SK-N-SH treated with all-trans-retinoic acid at 6 μM for 48 hours (cell line): Measurements from ENCODE around the gene TMUB2.

Source experiments
- ATAC-seq: fragments of 200-7000 bp; cut with Tn5 transposase; 3 replicates; pipeline ENCODE4 v1.9.1; 2020; ENCODE audit warnings: mild to moderate bottlenecking, moderate library complexity
- ARNTL ChIP-seq: fragments of 450-650 bp; formaldehyde crosslinking; IDR thresholded peaks from 2 replicates; pipeline ENCODE4 v1.5.0; 2020; ENCODE audit warnings: low read depth, mild to moderate bottlenecking, moderate library complexity, borderline replicate concordance
- CSDC2 ChIP-seq: fragments of 250-450 bp; sonication (Bioruptor Pico); IDR thresholded peaks from 2 replicates; pipeline ENCODE4 v1.5.0; 2020; ENCODE audit warnings: mild to moderate bottlenecking, moderate library complexity
- ESRRG ChIP-seq: fragments of 250-450 bp; sonication (Bioruptor Pico); IDR thresholded peaks from 2 replicates; pipeline ENCODE4 v1.6.1; 2021; ENCODE audit warnings: mild to moderate bottlenecking
- GLIS3 ChIP-seq: fragments of 250-450 bp; sonication (Bioruptor Pico); IDR thresholded peaks from 2 replicates; pipeline ENCODE4 v1.5.0; 2020; ENCODE audit warnings: mild to moderate bottlenecking, moderate library complexity
- ISL1 ChIP-seq: fragments of 250-450 bp; sonication (Bioruptor Pico); IDR thresholded peaks from 2 replicates; pipeline ENCODE4 v2.1.2; 2022; ENCODE audit warnings: mild to moderate bottlenecking, moderate library complexity
- OSR1 ChIP-seq: fragments of 250-450 bp; sonication (Bioruptor Pico); IDR thresholded peaks from 2 replicates; pipeline ENCODE4 v1.8.0; 2022; ENCODE audit warnings: moderate library complexity, mild to moderate bottlenecking, inconsistent platforms
- RARB ChIP-seq: fragments of 250-450 bp; sonication (Bioruptor Pico); IDR thresholded peaks from 2 replicates; pipeline ENCODE4 v1.8.0; 2021; ENCODE audit warnings: mild to moderate bottlenecking, moderate library complexity
- SNAI2 ChIP-seq: fragments of 250-450 bp; sonication (Bioruptor Pico); IDR thresholded peaks from 2 replicates; pipeline ENCODE4 v1.5.0; 2020; ENCODE audit warnings: mild to moderate bottlenecking, moderate library complexity
- TOX ChIP-seq: fragments of 250-450 bp; sonication (Bioruptor Pico); IDR thresholded peaks from 2 replicates; pipeline ENCODE4 v1.8.0; 2021; ENCODE audit warnings: mild to moderate bottlenecking, moderate library complexity, borderline replicate concordance
- ZC3H10 ChIP-seq: fragments of 250-450 bp; sonication (Bioruptor Pico); IDR thresholded peaks from 2 replicates; pipeline ENCODE4 v1.5.1; 2021; ENCODE audit warnings: mild to moderate bottlenecking, moderate library complexity
- ZFP3 ChIP-seq: fragments of 250-450 bp; sonication (Bioruptor Pico); IDR thresholded peaks from 2 replicates; pipeline ENCODE4 v1.5.0; 2020; ENCODE audit warnings: mild to moderate bottlenecking, moderate library complexity
- ZFP30 ChIP-seq: fragments of 450-650 bp; formaldehyde crosslinking; IDR thresholded peaks from 2 replicates; pipeline ENCODE4 v1.5.0; 2022; ENCODE audit warnings: mild to moderate bottlenecking, moderate library complexity
- ZNF565 ChIP-seq: fragments of 450-650 bp; formaldehyde crosslinking; conservative IDR thresholded peaks from 2 replicates; pipeline ENCODE4 v1.5.0; 2020; ENCODE audit warnings: low read depth, mild to moderate bottlenecking, moderate library complexity
- ZNF70 ChIP-seq: fragments of 450-650 bp; formaldehyde crosslinking; IDR thresholded peaks from 2 replicates; pipeline ENCODE4 v1.5.0; 2020; ENCODE audit warnings: mild to moderate bottlenecking, moderate library complexity
- TF ChIP-seq, protein P1 (sequence below): fragments of 250-450 bp; sonication (Bioruptor Pico); IDR thresholded peaks from 2 replicates; pipeline ENCODE4 v1.8.0; 2020; ENCODE audit warnings: mild to moderate bottlenecking, moderate library complexity, borderline replicate concordance
- TF ChIP-seq, protein P2 (sequence below): fragments of 250-450 bp; sonication (Bioruptor Pico); IDR thresholded peaks from 2 replicates; pipeline ENCODE4 v1.5.1; 2020; ENCODE audit warnings: low read depth, mild to moderate bottlenecking, moderate library complexity
- TF ChIP-seq, protein P3 (sequence below): fragments of 250-450 bp; sonication (Bioruptor Pico); IDR thresholded peaks from 2 replicates; pipeline ENCODE4 v1.8.0; 2021; ENCODE audit warnings: low read depth, mild to moderate bottlenecking, moderate library complexity, borderline replicate concordance
- TF ChIP-seq, protein P4 (sequence below): fragments of 250-450 bp; sonication (Bioruptor Pico); IDR thresholded peaks from 2 replicates; pipeline ENCODE4 v1.5.0; 2020; ENCODE audit warnings: mild to moderate bottlenecking, moderate library complexity

TMUB2 gene

DNA sequence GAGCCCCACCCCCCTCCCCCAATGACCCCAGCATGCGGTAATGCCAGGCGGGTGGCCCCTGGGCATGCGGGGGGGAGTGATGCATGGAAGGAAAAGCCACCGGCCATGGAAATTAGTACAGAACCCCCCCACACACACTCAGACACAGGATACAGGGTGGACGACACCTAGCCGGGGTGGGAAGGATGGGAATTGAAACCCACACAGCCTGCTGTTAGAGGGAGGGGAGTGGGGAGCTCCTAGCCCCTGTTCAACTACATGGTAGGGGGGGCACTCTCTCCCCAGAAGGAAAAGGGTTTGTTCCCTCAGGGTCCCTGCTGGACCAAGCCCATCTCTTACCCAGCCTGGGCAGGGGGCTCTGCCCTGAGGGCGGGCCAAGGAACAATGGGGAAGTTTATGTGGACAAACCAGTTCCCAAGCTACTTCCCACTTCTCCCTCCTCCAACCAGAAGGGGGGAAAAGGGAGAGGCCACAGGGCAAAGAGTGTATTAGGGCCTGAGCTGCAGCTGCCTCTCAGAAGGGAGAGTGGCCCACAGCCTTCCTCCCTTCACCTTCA is 5.2 kb downstream of the TMUB2 start (continued):
- TF ChIP-seq, protein P1, sequence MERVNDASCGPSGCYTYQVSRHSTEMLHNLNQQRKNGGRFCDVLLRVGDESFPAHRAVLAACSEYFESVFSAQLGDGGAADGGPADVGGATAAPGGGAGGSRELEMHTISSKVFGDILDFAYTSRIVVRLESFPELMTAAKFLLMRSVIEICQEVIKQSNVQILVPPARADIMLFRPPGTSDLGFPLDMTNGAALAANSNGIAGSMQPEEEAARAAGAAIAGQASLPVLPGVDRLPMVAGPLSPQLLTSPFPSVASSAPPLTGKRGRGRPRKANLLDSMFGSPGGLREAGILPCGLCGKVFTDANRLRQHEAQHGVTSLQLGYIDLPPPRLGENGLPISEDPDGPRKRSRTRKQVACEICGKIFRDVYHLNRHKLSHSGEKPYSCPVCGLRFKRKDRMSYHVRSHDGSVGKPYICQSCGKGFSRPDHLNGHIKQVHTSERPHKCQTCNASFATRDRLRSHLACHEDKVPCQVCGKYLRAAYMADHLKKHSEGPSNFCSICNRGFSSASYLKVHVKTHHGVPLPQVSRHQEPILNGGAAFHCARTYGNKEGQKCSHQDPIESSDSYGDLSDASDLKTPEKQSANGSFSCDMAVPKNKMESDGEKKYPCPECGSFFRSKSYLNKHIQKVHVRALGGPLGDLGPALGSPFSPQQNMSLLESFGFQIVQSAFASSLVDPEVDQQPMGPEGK = no peak
- TF ChIP-seq, all 23 proteins: peak for 0

DNA sequence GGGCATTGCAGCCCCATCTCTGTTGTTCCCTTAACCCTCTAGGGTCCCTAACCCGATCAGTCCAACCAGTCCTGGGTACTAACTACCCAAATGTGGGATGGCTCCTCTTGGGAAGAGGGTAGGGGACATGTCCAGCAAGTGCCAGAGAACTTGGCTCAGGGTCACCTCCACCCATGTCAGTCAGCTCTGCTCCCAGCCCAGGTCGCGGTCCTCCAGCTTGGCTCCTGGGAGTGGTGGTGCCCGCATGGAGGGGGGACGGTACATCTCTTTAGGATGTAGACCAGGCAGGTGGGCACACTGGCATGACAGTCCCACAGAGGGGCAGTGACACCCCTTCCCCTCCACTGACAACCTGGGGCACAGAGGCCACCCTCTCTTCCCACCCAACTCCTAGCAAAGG is 6.0 kb downstream of the TMUB2 start:
- TF ChIP-seq RARB = no peak
- TF ChIP-seq, protein P2, sequence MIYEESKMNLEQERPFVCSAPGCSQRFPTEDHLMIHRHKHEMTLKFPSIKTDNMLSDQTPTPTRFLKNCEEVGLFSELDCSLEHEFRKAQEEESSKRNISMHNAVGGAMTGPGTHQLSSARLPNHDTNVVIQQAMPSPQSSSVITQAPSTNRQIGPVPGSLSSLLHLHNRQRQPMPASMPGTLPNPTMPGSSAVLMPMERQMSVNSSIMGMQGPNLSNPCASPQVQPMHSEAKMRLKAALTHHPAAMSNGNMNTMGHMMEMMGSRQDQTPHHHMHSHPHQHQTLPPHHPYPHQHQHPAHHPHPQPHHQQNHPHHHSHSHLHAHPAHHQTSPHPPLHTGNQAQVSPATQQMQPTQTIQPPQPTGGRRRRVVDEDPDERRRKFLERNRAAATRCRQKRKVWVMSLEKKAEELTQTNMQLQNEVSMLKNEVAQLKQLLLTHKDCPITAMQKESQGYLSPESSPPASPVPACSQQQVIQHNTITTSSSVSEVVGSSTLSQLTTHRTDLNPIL = no peak
- TF ChIP-seq GLIS3 (CRISPR knock-in tag) = no peak
- TF ChIP-seq ZC3H10 (CRISPR knock-in tag) = no peak
- TF ChIP-seq ZNF565 (CRISPR knock-in tag) = no peak
- TF ChIP-seq ESRRG = no peak
- no peak for TF ChIP-seq ZNF70
- no peak for ATAC-seq

DNA sequence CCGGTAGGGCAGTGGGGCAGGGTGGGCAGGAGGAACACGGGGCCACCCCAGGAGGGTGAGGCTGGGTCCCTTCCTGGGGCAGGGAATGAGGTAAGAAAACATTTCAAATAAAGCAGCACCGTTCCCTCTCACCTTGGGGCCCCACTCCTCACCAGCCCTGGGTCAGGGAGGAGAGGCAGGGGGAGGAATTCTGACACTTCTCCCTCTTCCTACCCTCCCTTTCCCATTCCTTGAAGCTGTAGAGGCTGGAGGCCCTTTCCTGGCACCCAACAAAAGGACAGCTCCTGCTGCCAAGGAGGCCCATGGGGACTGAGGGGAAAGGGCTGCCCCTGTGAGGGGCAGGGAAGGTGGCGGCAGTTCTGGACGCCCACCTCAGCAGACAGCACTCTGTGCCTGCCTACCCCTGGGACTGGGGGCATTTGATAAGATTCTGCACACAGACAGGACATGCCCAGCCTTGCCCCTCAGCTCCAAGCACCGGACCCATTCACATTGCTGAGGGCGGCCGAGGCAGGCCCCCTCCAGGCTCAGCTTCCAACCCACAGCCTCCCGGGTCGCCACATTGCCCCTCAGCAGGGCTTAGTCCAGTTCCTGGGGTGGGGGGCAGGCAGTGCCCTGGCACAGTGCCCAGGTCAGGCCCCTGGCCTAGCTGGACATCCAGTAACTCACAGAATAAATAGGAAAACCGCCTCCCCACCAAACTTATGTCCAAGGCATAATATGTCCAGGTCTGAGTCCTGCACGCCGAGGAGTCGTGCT is 6.7 kb downstream of the TMUB2 start:
- ATAC-seq = no peak; the same call in 2 of the 3 replicates
- no peak for TF ChIP-seq ZFP3
- no peak for TF ChIP-seq GLIS3 (CRISPR knock-in tag)
- no peak for TF ChIP-seq TOX
- TF ChIP-seq ARNTL = no peak
- TF ChIP-seq CSDC2 (CRISPR knock-in tag) = no peak

DNA sequence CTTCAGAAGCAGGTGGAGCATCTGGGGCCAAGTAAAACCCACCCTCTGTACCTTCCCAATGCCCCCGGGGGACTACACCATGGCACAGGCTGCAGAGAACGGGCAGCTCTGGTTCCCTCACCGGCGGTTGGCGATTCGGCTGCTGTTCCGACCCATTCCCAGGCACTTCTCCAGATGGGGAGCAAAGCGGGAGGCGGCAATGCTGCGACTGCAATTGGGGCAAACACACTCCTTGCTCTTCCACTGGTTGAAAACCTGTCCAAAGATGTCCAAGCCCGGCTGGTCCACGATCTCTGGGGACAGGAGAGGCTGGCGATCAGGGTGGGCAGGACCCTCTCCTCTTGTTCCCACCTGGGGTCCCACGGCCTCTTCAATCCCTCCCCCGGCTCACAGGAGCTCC is 10.3 kb downstream of the TMUB2 start:
- TF ChIP-seq, protein P2 = no peak
- TF ChIP-seq OSR1 (CRISPR knock-in tag) (no peak), RARB (no peak), ARNTL (no peak), ZNF70 (no peak), ESRRG (no peak), ISL1 (CRISPR knock-in tag) (no peak), ZNF565 (CRISPR knock-in tag) (no peak), ZFP30 (no peak), GLIS3 (CRISPR knock-in tag) (no peak), SNAI2 (CRISPR knock-in tag) (no peak)
- TF ChIP-seq, protein P3, sequence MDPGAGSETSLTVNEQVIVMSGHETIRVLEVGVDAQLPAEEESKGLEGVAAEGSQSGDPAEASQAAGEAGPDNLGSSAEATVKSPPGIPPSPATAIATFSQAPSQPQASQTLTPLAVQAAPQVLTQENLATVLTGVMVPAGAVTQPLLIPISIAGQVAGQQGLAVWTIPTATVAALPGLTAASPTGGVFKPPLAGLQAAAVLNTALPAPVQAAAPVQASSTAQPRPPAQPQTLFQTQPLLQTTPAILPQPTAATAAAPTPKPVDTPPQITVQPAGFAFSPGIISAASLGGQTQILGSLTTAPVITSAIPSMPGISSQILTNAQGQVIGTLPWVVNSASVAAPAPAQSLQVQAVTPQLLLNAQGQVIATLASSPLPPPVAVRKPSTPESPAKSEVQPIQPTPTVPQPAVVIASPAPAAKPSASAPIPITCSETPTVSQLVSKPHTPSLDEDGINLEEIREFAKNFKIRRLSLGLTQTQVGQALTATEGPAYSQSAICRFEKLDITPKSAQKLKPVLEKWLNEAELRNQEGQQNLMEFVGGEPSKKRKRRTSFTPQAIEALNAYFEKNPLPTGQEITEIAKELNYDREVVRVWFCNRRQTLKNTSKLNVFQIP (CRISPR knock-in tag) = no peak
- TF ChIP-seq, protein P4, sequence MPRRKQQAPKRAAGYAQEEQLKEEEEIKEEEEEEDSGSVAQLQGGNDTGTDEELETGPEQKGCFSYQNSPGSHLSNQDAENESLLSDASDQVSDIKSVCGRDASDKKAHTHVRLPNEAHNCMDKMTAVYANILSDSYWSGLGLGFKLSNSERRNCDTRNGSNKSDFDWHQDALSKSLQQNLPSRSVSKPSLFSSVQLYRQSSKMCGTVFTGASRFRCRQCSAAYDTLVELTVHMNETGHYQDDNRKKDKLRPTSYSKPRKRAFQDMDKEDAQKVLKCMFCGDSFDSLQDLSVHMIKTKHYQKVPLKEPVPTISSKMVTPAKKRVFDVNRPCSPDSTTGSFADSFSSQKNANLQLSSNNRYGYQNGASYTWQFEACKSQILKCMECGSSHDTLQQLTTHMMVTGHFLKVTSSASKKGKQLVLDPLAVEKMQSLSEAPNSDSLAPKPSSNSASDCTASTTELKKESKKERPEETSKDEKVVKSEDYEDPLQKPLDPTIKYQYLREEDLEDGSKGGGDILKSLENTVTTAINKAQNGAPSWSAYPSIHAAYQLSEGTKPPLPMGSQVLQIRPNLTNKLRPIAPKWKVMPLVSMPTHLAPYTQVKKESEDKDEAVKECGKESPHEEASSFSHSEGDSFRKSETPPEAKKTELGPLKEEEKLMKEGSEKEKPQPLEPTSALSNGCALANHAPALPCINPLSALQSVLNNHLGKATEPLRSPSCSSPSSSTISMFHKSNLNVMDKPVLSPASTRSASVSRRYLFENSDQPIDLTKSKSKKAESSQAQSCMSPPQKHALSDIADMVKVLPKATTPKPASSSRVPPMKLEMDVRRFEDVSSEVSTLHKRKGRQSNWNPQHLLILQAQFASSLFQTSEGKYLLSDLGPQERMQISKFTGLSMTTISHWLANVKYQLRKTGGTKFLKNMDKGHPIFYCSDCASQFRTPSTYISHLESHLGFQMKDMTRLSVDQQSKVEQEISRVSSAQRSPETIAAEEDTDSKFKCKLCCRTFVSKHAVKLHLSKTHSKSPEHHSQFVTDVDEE (CRISPR knock-in tag) = no peak
- no peak for ATAC-seq
